GM10266 (cell line): ENCODE measurements around the gene SYDE2.

ENCODE experiments used
- DNase-seq: peaks from one replicate; pipeline ENCODE4 v3.0.0; 2012; ENCODE audit errors: extremely low spot score
- TF ChIP-seq, protein P1 (sequence below): IDR thresholded peaks from 2 replicates; pipeline ENCODE4 v1.5.1; 2012; ENCODE audit warnings: mild to moderate bottlenecking, low read depth; ENCODE audit not compliant: control insufficient read depth, insufficient read depth; ENCODE audit errors: missing control alignments

Gene SYDE2

DNA sequence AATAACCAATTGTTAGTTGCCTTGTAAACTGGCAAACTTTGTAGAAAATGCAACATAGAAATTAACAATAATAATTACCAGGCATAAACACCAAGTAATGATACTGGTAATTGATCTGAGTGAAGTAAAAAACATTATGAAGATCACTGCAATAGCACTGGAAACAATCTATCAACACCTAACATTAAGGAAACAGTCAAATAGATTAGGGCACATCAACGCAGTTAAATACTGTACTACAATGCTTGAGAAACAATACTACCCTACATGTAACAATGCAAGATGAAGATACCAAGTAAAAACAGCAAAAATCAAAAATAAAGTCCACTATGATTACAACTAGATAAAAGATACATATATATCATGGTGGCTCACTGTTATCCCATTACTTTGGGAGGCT, 16.6 kb downstream of the SYDE2 start:
- TF ChIP-seq, protein P1, sequence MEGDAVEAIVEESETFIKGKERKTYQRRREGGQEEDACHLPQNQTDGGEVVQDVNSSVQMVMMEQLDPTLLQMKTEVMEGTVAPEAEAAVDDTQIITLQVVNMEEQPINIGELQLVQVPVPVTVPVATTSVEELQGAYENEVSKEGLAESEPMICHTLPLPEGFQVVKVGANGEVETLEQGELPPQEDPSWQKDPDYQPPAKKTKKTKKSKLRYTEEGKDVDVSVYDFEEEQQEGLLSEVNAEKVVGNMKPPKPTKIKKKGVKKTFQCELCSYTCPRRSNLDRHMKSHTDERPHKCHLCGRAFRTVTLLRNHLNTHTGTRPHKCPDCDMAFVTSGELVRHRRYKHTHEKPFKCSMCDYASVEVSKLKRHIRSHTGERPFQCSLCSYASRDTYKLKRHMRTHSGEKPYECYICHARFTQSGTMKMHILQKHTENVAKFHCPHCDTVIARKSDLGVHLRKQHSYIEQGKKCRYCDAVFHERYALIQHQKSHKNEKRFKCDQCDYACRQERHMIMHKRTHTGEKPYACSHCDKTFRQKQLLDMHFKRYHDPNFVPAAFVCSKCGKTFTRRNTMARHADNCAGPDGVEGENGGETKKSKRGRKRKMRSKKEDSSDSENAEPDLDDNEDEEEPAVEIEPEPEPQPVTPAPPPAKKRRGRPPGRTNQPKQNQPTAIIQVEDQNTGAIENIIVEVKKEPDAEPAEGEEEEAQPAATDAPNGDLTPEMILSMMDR = no peak
- DNase-seq = no peak

DNA sequence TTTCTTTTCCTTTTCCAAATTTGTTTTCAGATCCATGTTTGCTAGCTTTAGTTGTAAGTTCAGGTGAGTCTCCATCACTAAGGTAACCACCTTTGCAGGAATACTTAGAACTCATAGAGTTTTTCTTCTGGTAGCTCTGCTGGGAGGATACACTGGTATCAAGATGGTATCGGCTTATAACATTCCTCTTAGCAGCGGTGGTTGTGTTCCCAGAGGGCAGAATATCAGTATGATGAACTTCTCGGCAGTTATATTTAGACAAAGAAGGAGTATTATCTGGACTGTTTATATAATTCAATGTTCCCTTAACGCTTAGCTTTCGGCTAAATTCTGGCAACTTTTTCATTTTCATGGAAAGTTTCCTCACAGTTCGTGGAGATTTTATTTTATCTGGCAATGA, 18.1 kb downstream of the SYDE2 start:
- no peak for DNase-seq
- TF ChIP-seq, protein P1 = no peak

DNA sequence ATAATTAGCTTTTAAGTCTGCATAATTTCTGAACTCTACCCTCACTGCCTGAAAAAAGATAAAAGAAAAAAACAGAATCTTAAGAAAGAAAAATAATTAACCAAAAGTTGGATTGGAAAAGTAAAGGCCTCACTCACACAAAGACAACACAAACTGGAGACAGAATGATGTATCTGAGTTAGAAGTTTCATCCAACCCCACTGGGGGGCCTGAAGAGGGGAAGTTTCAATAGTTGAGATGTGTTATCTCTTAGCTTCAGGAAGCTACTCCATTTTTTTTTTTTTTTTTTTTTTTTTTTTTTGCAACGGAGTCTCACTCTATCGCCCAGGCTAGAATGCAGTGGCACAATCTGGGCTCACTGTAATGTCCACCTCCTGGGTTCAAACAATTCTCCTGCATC, 19.9 kb downstream of the SYDE2 start:
- TF ChIP-seq, protein P1 = no peak
- DNase-seq = no peak

DNA sequence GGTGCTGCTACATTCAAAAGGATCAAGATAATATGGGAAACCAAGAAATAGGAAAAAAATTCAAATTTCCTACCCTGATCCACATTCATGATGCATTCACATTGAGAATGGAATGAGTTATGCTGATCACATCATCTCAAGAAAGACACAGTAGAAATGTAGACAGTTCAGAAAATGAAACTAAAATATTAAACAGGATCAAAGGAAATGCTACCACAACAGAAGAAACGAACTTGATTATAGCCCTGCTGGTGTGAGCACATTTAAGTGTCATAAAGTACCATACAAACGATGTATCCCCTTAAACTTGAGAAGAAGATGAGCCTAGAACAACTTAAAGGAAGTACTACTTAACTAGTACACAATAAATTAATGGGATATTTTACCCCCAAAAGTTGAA, 21.3 kb downstream of the SYDE2 start:
- no peak for DNase-seq
- TF ChIP-seq, protein P1 = no peak

DNA sequence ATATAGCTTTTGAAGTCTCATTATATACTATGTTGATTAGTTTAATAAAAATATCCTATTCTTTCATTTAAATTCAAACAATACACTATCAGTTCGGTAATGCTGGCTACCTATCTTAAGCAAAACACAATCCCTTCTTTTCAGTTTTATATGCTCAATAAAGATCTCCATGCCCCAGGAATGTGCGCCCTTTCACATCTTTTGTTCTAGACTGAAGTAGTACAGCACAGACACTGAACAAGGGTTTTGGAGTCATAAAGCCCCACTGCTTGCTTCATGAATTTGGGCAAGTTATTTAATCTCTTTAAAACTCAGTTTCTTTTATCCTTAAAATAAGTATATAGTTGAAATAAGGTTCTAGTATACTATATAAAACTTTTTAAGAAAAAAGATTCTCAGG, 22.4 kb downstream of the SYDE2 start:
- TF ChIP-seq, protein P1 = no peak
- no peak for DNase-seq

DNA sequence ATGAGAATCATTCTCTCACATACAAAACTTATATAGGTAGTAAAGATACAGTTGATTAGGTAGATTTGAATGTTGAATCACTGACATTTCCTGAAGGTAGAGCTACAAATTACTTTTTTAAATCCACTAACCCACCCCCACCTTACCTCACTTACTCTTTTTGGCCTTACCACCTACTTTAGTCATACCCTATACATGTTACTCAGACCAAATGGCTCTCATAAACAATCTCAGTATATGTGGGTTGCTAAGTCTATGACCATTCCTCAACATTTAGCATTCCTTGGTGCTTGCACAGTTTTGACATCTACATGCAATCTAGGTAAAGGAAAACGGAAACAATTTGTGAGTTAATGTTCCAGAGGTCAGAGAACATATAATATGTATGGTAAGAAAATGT, 26.3 kb downstream of the SYDE2 start:
- TF ChIP-seq, protein P1 = no peak
- no peak for DNase-seq

DNA sequence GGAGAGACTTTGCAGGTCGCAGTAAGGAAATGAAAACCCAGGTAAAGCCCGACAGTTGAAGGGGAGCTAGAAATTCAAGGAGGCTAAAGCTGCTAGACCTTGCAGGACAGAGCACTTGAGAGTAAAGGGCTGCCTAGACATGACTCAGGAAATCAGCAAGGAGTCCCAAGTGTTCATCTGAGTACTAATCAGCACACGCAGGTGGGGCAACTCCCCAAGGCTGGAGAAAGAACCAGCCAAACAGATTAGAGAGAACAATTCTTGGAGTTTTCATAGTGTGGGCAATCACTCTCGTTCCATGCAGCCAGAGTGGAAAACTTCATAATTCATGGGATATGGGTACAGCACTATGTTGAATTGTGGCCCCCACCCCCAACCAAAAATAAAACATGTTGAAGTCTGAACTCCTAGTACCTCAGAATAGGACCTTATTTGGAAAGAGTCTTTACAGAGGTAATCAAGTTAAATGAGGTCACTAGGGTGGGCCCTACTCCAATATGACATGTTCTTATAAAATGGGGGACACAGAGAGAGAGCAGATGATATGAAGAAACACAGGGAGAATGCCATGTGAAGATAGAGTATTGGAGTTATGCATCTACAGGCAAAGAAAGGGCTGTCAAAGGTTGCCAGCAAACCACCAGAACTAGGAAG, 28.0 kb downstream of the SYDE2 start:
- DNase-seq = no peak
- TF ChIP-seq, protein P1 = no peak
